GM12878 (cell line): Measurements from ENCODE around the gene SLC31A2.
"Not testable (repeated sequence)": the region's sequence is repeated elsewhere in the genome, so short reads cannot be mapped to it uniquely, and the experiment has no call there.

Source experiments
- JUND ChIP-seq: IDR thresholded peaks from 2 replicates; pipeline ENCODE4 v1.6.1; 2012; ENCODE audit warnings: low read depth, mild to moderate bottlenecking, low read length, improper control_type of control experiment, moderate library complexity
- MTA3 ChIP-seq: IDR thresholded peaks from 2 replicates; pipeline ENCODE4 v1.6.1; 2012; ENCODE audit warnings: low read length, inconsistent platforms, borderline replicate concordance
- NRF1 ChIP-seq: conservative IDR thresholded peaks from 2 replicates; pipeline ENCODE4 v1.6.1; 2011; ENCODE audit warnings: mild to moderate bottlenecking, low read depth, low read length, improper control_type of control experiment
- PML ChIP-seq: IDR thresholded peaks from 2 replicates; pipeline ENCODE4 v1.6.1; 2012; ENCODE audit warnings: low read length, inconsistent platforms
- SRF ChIP-seq, 2 experiments: IDR thresholded peaks; 2 replicates each; pipeline ENCODE4 v1.6.1; 2011; ENCODE audit warnings: low read depth in 2 of 2, low read length in 2 of 2, mild to moderate bottlenecking in 1 of 2, moderate library complexity in 1 of 2
- TF ChIP-seq, protein P1 (sequence below), 3 experiments: IDR thresholded peaks in 2 of 3; conservative IDR thresholded peaks in 1 of 3; 2 replicates each; pipeline ENCODE4 v1.5.1; 2011; ENCODE audit warnings: low read depth in 3 of 3, low read length in 3 of 3, mild to moderate bottlenecking in 3 of 3, control low read depth in 2 of 3, moderate library complexity in 2 of 3, inconsistent platforms in 1 of 3, mixed read lengths in 1 of 3; ENCODE audit not compliant: control insufficient read depth in 2 of 3, insufficient read depth in 1 of 3; ENCODE audit errors: extremely low read depth in 1 of 3

GRCh38 chr9:113118829-113119228, 32.0 kb upstream of the SLC31A2 start:
- not testable (repeated sequence) for TF ChIP-seq MTA3; PML; JUND; NRF1; SRF (IDR thresholded peaks at IDR 0.05; ENCODE audit: low read depth in 2 of 2, low read length in 2 of 2)
- TF ChIP-seq, protein P1, sequence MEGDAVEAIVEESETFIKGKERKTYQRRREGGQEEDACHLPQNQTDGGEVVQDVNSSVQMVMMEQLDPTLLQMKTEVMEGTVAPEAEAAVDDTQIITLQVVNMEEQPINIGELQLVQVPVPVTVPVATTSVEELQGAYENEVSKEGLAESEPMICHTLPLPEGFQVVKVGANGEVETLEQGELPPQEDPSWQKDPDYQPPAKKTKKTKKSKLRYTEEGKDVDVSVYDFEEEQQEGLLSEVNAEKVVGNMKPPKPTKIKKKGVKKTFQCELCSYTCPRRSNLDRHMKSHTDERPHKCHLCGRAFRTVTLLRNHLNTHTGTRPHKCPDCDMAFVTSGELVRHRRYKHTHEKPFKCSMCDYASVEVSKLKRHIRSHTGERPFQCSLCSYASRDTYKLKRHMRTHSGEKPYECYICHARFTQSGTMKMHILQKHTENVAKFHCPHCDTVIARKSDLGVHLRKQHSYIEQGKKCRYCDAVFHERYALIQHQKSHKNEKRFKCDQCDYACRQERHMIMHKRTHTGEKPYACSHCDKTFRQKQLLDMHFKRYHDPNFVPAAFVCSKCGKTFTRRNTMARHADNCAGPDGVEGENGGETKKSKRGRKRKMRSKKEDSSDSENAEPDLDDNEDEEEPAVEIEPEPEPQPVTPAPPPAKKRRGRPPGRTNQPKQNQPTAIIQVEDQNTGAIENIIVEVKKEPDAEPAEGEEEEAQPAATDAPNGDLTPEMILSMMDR (IDR thresholded peaks at IDR 0.05 in 2 of 3, conservative IDR thresholded peaks at IDR 0.05 in 1 of 3; ENCODE audit: control insufficient read depth in 2 of 3, extremely low read depth in 1 of 3, insufficient read depth in 1 of 3, low read depth in 3 of 3, low read length in 3 of 3): not testable (repeated sequence)
